Ishikawa (cell line): ENCODE results near the gene OXCT2.

Source experiments
- CEBPB ChIP-seq: IDR thresholded peaks from 2 replicates; pipeline ENCODE4 v1.6.1; 2012
- CREB1 ChIP-seq: IDR thresholded peaks from 2 replicates; pipeline ENCODE4 v1.6.1; 2012; ENCODE audit warnings: low read depth
- EGR1 ChIP-seq: IDR thresholded peaks from 2 replicates; pipeline ENCODE4 v1.6.1; 2012
- EP300 ChIP-seq: IDR thresholded peaks from 2 replicates; pipeline ENCODE4 v1.6.1; 2012; ENCODE audit warnings: borderline replicate concordance
- FOXM1 ChIP-seq: IDR thresholded peaks from 2 replicates; pipeline ENCODE4 v1.6.1; 2012; ENCODE audit warnings: low read depth, borderline replicate concordance
- MAX ChIP-seq: IDR thresholded peaks from 2 replicates; pipeline ENCODE4 v1.6.1; 2012
- RAD21 ChIP-seq: IDR thresholded peaks from 2 replicates; pipeline ENCODE4 v1.6.1; 2012; ENCODE audit warnings: low read depth
- REST ChIP-seq: IDR thresholded peaks from 2 replicates; pipeline ENCODE4 v1.6.1; 2012; ENCODE audit warnings: low read depth, mild to moderate bottlenecking
- TAF1 ChIP-seq: IDR thresholded peaks from 2 replicates; pipeline ENCODE4 v1.6.1; 2012; ENCODE audit warnings: low read depth, mild to moderate bottlenecking
- TEAD4 ChIP-seq: IDR thresholded peaks from 2 replicates; pipeline ENCODE4 v1.6.1; 2012
- TF ChIP-seq, protein P1 (sequence below): IDR thresholded peaks from 2 replicates; pipeline ENCODE4 v1.6.1; 2012

GRCh38 chr1:39779821-39780220 lies 8.7 kb upstream of the OXCT2 start:
- TF ChIP-seq MAX (no peak), EGR1 (no peak), TAF1 (no peak), REST (no peak), EP300 (no peak), FOXM1 (no peak), TEAD4 (no peak), RAD21 (no peak), CEBPB (no peak), CREB1 (no peak)
- TF ChIP-seq, protein P1, sequence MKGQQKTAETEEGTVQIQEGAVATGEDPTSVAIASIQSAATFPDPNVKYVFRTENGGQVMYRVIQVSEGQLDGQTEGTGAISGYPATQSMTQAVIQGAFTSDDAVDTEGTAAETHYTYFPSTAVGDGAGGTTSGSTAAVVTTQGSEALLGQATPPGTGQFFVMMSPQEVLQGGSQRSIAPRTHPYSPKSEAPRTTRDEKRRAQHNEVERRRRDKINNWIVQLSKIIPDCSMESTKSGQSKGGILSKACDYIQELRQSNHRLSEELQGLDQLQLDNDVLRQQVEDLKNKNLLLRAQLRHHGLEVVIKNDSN: no peak
